22Rv1 (cell line): ENCODE measurements around the gene TTLL1.

Source experiments
- CTCF ChIP-seq: fragments of 450-650 bp; IDR thresholded peaks from 2 replicates; pipeline ENCODE4 v1.5.1; 2017; ENCODE audit warnings: mild to moderate bottlenecking
- ZFX ChIP-seq: fragments of 450-650 bp; IDR thresholded peaks from 2 replicates; pipeline ENCODE4 v1.6.1; 2017; ENCODE audit warnings: antibody characterized with exemption, borderline replicate concordance

GRCh38 chr22:43131773-43132501 is 42.7 kb upstream of the TTLL1 start:
- TF ChIP-seq CTCF, result no peak
- TF ChIP-seq ZFX, result no peak
